Naive thymus-derived CD4-positive, alpha-beta T cell (primary cell): Measurements from ENCODE around the gene SPIRE2. TPM values are rescaled to one million over a fixed set of nuclear protein-coding genes. Genes with fewer than 3 reads are reported as not detected.

ENCODE experiments used
- polyA plus RNA-seq, 2 donors: library from polyadenylated mRNA; unstranded; fragments of 300-500 nt; fragmentation: Illumina TruSeq; gene quantifications; one replicate each; pipeline ENCODE4 v1.2.3, GENCODE V29; 2021
- total RNA-seq, 6 experiments: library from RNA in 5 of 6; stranded (reverse) in 5 of 6; gene quantifications; 1 replicate in 5 of 6; 2 replicates in 1 of 6; pipeline ENCODE4 v1.2.3 and lab custom pipeline; 2021 to 2026

Gene SPIRE2
- total and polyA plus RNA-seq, 7 experiments from 2014 or later: 0.32 to 3.5 (median 1.3) TPM

Other genes starting within 250 kb of the SPIRE2 start
- gene DPEP1, start 214.8 kb upstream of the SPIRE2 start, total RNA-seq: not detected
- not detected for gene DPEP1, start 214.8 kb upstream of the SPIRE2 start, polyA plus RNA-seq
- gene CHMP1A, start 170.8 kb upstream of the SPIRE2 start, total RNA-seq: 10 to 100 TPM; 64.4 to 99.0 (median 65.9) TPM
- 10 to 100 TPM; 54.7 to 61.6 TPM for gene CHMP1A, start 170.8 kb upstream of the SPIRE2 start, polyA plus RNA-seq
- 10 to 100 TPM in 2 of 5 experiments, 1 to 10 TPM in 3; 6.4 to 17.0 (median 7.9) TPM for gene SPATA33, start 170.6 kb upstream of the SPIRE2 start, total RNA-seq
- gene SPATA33, start 170.6 kb upstream of the SPIRE2 start, polyA plus RNA-seq: 1 to 10 TPM; 2.4 to 2.6 TPM
- 100 to 1,000 TPM in 3 of 5 experiments, 10 to 100 TPM in 2; 91.5 to 150 (median 102) TPM for gene CDK10, start 141.8 kb upstream of the SPIRE2 start, total RNA-seq
- 10 to 100 TPM; 32.8 to 68.4 TPM for gene CDK10, start 141.8 kb upstream of the SPIRE2 start, polyA plus RNA-seq
- gene SPATA2L, start 126.8 kb upstream of the SPIRE2 start, total RNA-seq: 10 to 100 TPM in 3 of 5 experiments, 1 to 10 TPM in 2; 8.4 to 32.2 (median 12.0) TPM
- gene SPATA2L, start 126.8 kb upstream of the SPIRE2 start, polyA plus RNA-seq: 10 to 100 TPM in 1 of 2 donors, 1 to 10 TPM in 1; 7.0 to 12.4 TPM
- gene VPS9D1, start 107.6 kb upstream of the SPIRE2 start, total RNA-seq: 10 to 100 TPM; 11.2 to 28.9 (median 13.3) TPM
- 1 to 10 TPM in 1 of 2 donors, under 1 TPM in 1; 0.93 to 1.5 TPM for gene VPS9D1, start 107.6 kb upstream of the SPIRE2 start, polyA plus RNA-seq
- 100 to 1,000 TPM in 4 of 5 experiments, 10 to 100 TPM in 1; 75.4 to 160 (median 137) TPM for gene ZNF276, start 106.9 kb upstream of the SPIRE2 start, total RNA-seq
- gene ZNF276, start 106.9 kb upstream of the SPIRE2 start, polyA plus RNA-seq: 10 to 100 TPM; 17.0 to 65.1 TPM
- 100 to 1,000 TPM in 1 of 5 experiments, 10 to 100 TPM in 1, 1 to 10 TPM in 3; 3.5 to 111 (median 7.9) TPM for gene FANCA, start 11.8 kb upstream of the SPIRE2 start, total RNA-seq
- 1 to 10 TPM in 1 of 2 donors, under 1 TPM in 1; 0.59 to 3.4 TPM for gene FANCA, start 11.8 kb upstream of the SPIRE2 start, polyA plus RNA-seq
- gene TCF25, start 45.1 kb downstream of the SPIRE2 start, total RNA-seq: 100 to 1,000 TPM; 200 to 392 (median 262) TPM
- 100 to 1,000 TPM in 1 of 2 donors, 10 to 100 TPM in 1; 68.1 to 122 TPM for gene TCF25, start 45.1 kb downstream of the SPIRE2 start, polyA plus RNA-seq
- gene MC1R, start 90.4 kb downstream of the SPIRE2 start, total RNA-seq: 10 to 100 TPM; 10.1 to 13.9 (median 11.2) TPM
- under 1 TPM; 0.14 to 0.51 TPM for gene MC1R, start 90.4 kb downstream of the SPIRE2 start, polyA plus RNA-seq
- 1 to 10 TPM in 1 of 5 experiments, under 1 TPM in 1, not detected in 3; 0.48 to 2.8 TPM for gene TUBB3, start 94.9 kb downstream of the SPIRE2 start, total RNA-seq
- under 1 TPM in 1 of 2 donors, not detected in 1; 0.22 TPM for gene TUBB3, start 94.9 kb downstream of the SPIRE2 start, polyA plus RNA-seq
- 10 to 100 TPM; 26.7 to 50.3 (median 40.7) TPM for gene DEF8, start 120.3 kb downstream of the SPIRE2 start, total RNA-seq
- 10 to 100 TPM; 19.4 to 31.5 TPM for gene DEF8, start 120.3 kb downstream of the SPIRE2 start, polyA plus RNA-seq
- gene DBNDD1, start 191.0 kb downstream of the SPIRE2 start, total RNA-seq: 1 to 10 TPM in 4 of 5 experiments, under 1 TPM in 1; 0.12 to 4.1 (median 1.3) TPM
- gene DBNDD1, start 191.0 kb downstream of the SPIRE2 start, polyA plus RNA-seq: 10 to 100 TPM; 12.2 to 20.8 TPM
- gene PRDM7, start 248.9 kb downstream of the SPIRE2 start, total RNA-seq: not detected
- not detected for gene PRDM7, start 248.9 kb downstream of the SPIRE2 start, polyA plus RNA-seq